ENCODE data around the gene ITPRID2. TPM values are rescaled to one million over a fixed set of nuclear protein-coding genes. Genes with fewer than 3 reads are reported as not detected.
"Not testable (repeated sequence)": the region's sequence is repeated elsewhere in the genome, so short reads cannot be mapped to it uniquely, and the experiment has no call there.

ITPRID2 gene
- total RNA-seq, 1 experiment from 2014 or later, result 1,605 TPM

DNA sequence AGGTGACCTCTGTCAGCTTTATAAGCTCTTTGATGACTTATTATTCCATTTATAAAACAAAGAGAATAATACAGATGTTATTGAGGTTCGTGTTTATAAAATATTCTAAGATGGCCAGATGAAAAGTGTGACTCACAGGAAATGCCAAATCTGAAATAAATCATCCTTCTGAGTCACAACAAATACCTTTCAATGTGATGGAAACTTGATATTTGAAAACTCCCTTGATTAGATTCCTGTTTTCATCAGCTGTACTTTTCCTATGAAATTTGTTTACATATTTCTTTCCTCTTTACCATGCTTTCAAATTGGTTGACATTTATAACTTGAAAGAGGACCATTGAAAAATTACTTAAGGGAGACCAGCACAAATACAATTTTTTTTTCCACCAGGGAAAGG is 63.5 kb downstream of the ITPRID2 start:
- Histone ChIP-seq H3K4me2 (ENCODE audit: low read length) (peak overlapping the region; percentile 59), H3K9me3 (ENCODE audit: control insufficient read depth in 1 of 2, insufficient read depth in 1 of 2, low read depth in 1 of 2, low read length in 2 of 2) (no peaks in the 10 kb centered on the region), H3K27ac (ENCODE audit: low read depth, low read length) (peak overlapping the region; percentile 98), H3K36me3 (ENCODE audit: control insufficient read depth in 1 of 2, insufficient read depth in 2 of 2, low read length in 2 of 2) (no peaks in the 10 kb centered on the region), H3K27me3 (ENCODE audit: insufficient read depth, low read length) (no peaks in the 10 kb centered on the region), H3K4me1 (ENCODE audit: control insufficient read depth in 1 of 2, insufficient read depth in 2 of 2, low read length in 2 of 2) (peaks cover 79 to 97% of the 10 kb centered on the region in 2 experiments), H4K20me1 (ENCODE audit: insufficient read depth) (no peaks in the 10 kb centered on the region), H3K4me3 (replicated peaks in 1 of 2; ENCODE audit: low read depth in 1 of 2, low read length in 2 of 2) (peak overlapping the region; percentile 22 to 39; a peak in 3 of 4 replicates), H3K79me2 (ENCODE audit: insufficient read depth, low read length) (peaks cover 32% of the 10 kb centered on the region), H3K9me2 (ENCODE audit: insufficient read depth) (no peaks in the 10 kb centered on the region), H2AFZ (ENCODE audit: low read depth, low read length, poor library complexity, severe bottlenecking) (no peak overlapping the region), H3K9ac (ENCODE audit: low read length) (peak overlapping the region; percentile 61)
- intact Hi-C loops (cut with micrococcal nuclease), result no loop called here
- DNase-seq (ENCODE audit: low read depth, low spot score), result peak; percentile 86
- ChIA-PET CTCF (interaction anchor here (0.9 to 2.7 kb wide), 9 partner anchors 18 to 217 kb away, joined by 3 to 17 read pairs (median 6); no protein-coding TSS in a partner anchor), POLR2A (interaction anchor here (0.8 to 2.0 kb wide), 4 partner anchors 22 to 55 kb away, joined by 3 to 5 read pairs (median 4); no protein-coding TSS in a partner anchor), RAD21 (ENCODE audit: low non-redundant PET in 1 of 2, low total read pairs in 2 of 2, uncharacterized antibody in 2 of 2, unreplicated experiment in 2 of 2) (interaction anchor here in 1 of 2 experiments (0.9 kb wide), 2 partner anchors 122 to 214 kb away, joined by 3 to 4 read pairs; no protein-coding TSS in a partner anchor)
- ATAC-seq, result no peak
- no TSS peak for BruUV-seq (replicated peaks)
- peak; percentile 81 for TF ChIP-seq TCF7L2 (IDR thresholded peaks at IDR 0.05; ENCODE audit: borderline replicate concordance, extremely low read depth, insufficient read depth, insufficient read length)
- TF ChIP-seq SIN3A (IDR thresholded peaks at IDR 0.05; ENCODE audit: low read depth), result peak; percentile 83
- TF ChIP-seq SRF (IDR thresholded peaks at IDR 0.05; ENCODE audit: low read depth), result peak; percentile 82
- TF ChIP-seq ZNF274 (IDR thresholded peaks at IDR 0.05; ENCODE audit: low read depth, low read length), result no peak
- no peak; the same call in 1 of the 2 replicates for TF ChIP-seq EGR1 (IDR thresholded peaks at IDR 0.05; ENCODE audit: low read depth)
- peak; percentile 72; the same call in 1 of the 2 replicates for TF ChIP-seq MAX (IDR thresholded peaks at IDR 0.05)
- TF ChIP-seq, protein P1, sequence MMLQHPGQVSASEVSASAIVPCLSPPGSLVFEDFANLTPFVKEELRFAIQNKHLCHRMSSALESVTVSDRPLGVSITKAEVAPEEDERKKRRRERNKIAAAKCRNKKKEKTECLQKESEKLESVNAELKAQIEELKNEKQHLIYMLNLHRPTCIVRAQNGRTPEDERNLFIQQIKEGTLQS (IDR thresholded peaks at IDR 0.05), result no peak
- TF ChIP-seq JUND (IDR thresholded peaks at IDR 0.05), result peak; percentile 97
- TF ChIP-seq POLR2AphosphoS5 (IDR thresholded peaks at IDR 0.05; ENCODE audit: low read depth, low read length), result peak; percentile 54; the same call in 1 of the 2 replicates
- TF ChIP-seq SP1 (IDR thresholded peaks at IDR 0.05; ENCODE audit: low read depth), result peak; percentile 99
- TF ChIP-seq CEBPB (IDR thresholded peaks at IDR 0.05; ENCODE audit: low read depth), result peak; percentile 82
- TF ChIP-seq FOSL1 (IDR thresholded peaks at IDR 0.05; ENCODE audit: low read depth), result peak; percentile 99
- TF ChIP-seq RAD21 (IDR thresholded peaks at IDR 0.05; ENCODE audit: low read depth), result no peak
- peak; percentile 80 for TF ChIP-seq CBX3 (IDR thresholded peaks at IDR 0.05; ENCODE audit: low read depth)

DNA sequence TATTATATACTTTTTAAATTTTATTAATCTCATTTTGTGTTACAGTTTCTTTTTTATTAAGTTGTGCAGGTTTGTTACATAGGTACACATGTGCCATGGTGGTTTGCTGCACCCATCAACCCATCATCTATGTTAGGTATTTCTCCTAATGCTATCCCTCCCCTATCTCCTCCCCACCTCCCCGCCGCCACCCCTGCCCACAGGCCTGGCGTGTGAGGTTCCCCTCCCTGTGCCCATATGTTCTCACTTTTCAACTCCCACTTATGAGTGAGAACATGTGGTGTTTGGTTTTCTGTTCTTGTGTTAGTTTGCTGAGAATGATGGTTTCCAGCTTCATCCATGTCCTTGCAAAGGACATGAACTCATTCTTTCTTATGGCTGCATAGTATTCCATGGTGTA is 64.3 kb downstream of the ITPRID2 start:
- Histone ChIP-seq H3K27ac (ENCODE audit: low read depth, low read length) (peak overlapping the region; percentile 98), H3K4me1 (ENCODE audit: control insufficient read depth in 1 of 2, insufficient read depth in 2 of 2, low read length in 2 of 2) (peaks cover 82 to 95% of the 10 kb centered on the region in 2 experiments), H3K79me2 (ENCODE audit: insufficient read depth, low read length) (peaks cover 37% of the 10 kb centered on the region)
- H3K27me3 ChIP-seq (ENCODE audit: insufficient read depth, low read length); ATAC-seq; intact Hi-C loops (cut with micrococcal nuclease); H2AFZ ChIP-seq (ENCODE audit: low read depth, low read length, poor library complexity, severe bottlenecking); H3K36me3 ChIP-seq (ENCODE audit: control insufficient read depth in 1 of 2, insufficient read depth in 2 of 2, low read length in 2 of 2); H3K9me2 ChIP-seq (ENCODE audit: insufficient read depth); DNase-seq (ENCODE audit: low read depth, low spot score); H3K9me3 ChIP-seq (ENCODE audit: control insufficient read depth in 1 of 2, insufficient read depth in 1 of 2, low read depth in 1 of 2, low read length in 2 of 2); H4K20me1 ChIP-seq (ENCODE audit: insufficient read depth); H3K4me3 ChIP-seq (replicated peaks in 1 of 2; ENCODE audit: low read depth in 1 of 2, low read length in 2 of 2); H3K9ac ChIP-seq (ENCODE audit: low read length); RAD21 ChIA-PET (ENCODE audit: low non-redundant PET in 1 of 2, low total read pairs in 2 of 2, uncharacterized antibody in 2 of 2, unreplicated experiment in 2 of 2); BruUV-seq (replicated peaks); H3K4me2 ChIP-seq (ENCODE audit: low read length): not testable (repeated sequence)
- ChIA-PET POLR2A (interaction anchor here (1.5 to 1.6 kb wide), 2 partner anchors 26 to 53 kb away, joined by 3 to 4 read pairs; no protein-coding TSS in a partner anchor), CTCF (interaction anchor here (2.7 kb wide), 1 partner anchor 213 kb away, joined by 14 read pairs; no protein-coding TSS in a partner anchor)
